HG03280 (cell line): ENCODE results near the gene PRSS57.
"Not testable (repeated sequence)": the region's sequence is repeated elsewhere in the genome, so short reads cannot be mapped to it uniquely, and the experiment has no call there.

ENCODE experiments used
- ATAC-seq: cut with Tn5 transposase; IDR thresholded peaks from one replicate; pipeline ENCODE4 v1.9.1; 2021; ENCODE audit warnings: mild to moderate bottlenecking, moderate library complexity; ENCODE audit not compliant: unreplicated experiment

Gene PRSS57

DNA sequence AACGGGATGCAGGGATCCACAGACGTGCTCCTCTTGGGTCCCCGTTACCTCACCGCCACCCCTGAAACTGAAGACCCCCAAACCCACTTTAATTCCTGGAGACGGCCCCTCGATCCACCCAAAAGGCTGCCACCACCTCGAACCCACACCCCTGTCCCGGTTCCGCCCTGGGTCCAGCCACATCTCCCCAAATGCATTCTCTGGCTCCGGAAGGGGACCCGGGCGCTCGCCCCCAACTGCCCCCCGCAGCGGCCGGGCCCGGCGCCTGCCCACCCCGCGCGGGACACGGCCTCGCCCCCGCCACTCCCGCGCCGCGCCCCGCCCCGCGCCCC, 19.3 kb downstream of the PRSS57 start:
- no peak for ATAC-seq

DNA sequence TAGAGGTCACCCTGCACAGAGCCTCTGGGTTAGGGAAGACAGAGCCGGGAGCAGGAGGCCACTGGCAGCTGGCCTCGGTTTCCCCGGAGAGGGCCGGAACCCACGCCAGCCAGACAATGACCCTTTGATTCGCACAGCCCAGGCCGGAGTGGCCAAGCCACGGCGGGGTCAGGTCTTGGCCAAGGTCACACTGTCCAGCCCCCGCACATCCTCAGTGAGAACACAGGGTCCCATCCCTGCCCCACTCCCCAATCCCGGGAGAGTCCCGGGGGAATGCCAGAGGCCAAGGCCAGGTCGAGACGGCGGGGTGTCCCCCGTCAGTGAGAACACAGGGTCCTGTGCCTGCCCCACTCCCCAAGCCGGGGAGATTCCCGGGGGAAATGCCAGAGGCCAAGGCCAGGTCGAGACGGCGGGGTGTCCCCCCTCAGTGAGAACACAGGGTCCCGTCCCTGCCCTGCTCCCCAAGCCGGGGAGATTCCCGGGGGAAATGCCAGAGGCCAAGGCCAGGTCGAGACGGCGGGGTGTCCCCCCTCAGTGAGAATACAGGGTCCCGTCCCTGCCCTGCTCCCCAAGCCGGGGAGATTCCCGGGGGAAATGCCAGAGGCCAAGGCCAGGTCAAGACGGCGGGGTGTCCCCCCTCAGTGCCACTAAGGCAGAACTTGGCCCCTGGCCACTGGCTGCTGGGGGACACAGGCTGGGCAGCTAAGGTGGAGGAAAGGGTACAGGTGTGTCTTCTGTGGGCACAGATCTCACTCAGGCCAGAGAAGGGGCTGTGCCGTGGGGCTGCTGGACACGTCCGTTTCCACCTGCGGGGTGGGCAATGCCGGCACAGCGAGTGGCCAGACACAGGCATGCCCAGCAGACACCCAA, 20.7 kb downstream of the PRSS57 start:
- no peak for ATAC-seq

DNA sequence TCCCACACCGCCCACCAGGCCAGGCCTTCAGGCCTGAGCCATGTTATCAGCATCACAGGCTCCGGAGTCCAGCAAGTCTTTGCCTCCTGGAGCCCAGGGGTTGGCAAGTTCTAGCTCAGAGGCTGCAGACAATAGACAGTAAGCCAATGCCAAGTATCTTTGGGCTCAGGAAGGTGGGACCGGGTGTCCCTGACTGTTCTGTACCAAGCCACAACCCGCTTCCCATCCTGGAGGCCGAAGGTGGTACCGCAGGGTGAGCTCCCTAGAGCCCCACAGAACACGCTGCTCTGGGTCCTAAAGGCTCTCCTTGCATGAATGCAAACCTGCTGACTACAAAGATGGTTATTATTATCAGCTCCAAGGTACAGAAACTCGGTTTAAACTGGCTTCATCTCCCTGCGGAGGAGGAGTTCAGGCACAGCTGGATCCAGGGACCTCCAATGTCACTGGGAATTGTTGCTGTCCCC, 24.6 kb downstream of the PRSS57 start:
- ATAC-seq = no peak

DNA sequence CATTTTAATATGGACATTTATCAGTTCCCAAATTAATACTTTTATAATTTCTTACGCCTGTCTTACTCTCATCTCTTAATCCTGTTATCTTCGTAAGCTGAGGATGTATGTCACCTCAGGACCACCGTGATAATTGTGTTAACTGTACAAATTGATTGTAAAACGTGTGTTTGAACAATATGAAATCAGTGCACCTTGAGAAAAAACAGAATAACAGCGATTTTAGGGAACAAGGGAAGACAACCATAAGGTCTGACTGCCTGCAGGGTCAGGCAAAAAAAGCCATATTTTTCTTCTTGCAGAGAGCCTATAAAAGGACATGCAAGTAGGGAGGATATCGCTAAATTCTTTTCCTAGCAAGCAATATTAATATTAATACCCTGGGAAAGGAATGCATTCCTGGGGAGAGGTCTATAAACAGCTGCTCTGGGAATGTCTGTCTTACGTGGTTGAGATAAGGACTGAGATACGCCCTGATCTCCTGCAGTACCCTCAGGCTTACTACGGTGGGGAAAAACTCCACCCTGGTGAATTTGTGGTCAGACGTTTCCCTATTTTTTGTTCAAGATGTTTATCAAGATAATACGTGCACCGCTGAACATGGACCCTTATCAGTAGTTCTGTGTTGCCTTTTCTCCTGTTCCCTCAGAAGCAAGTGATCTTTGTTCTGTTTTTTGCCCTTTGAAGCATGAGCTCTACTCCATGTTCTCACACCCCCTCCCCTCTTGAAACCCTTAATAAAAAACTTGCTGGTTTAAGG, 26.4 kb downstream of the PRSS57 start:
- not testable (repeated sequence) for ATAC-seq

DNA sequence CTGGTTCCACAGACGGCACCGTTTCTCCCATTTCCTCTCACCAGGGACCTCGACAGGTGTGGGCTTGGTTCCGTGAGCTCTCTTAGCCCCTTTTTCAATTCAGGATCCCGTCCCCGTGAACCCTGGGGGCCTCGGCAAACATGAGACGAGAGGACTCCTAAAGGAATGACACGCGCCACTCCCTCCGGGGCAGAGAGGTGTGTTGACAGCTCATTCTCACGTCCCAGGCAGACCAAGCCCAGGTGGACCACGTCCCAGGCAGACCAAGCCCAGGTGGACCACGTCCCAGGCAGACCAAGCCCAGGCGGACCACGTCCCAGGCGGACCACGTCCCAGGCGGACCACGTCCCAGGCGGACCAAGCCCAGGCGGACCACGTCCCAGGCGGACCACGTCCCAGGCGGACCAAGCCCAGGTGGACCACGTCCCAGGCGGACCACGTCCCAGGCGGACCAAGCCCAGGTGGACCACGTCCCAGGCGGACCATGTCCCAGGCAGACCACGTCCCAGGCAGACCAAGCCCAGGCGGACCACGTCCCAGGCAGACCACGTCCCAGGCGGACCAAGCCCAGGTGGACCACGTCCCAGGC, 28.2 kb downstream of the PRSS57 start:
- ATAC-seq = not testable (repeated sequence)

DNA sequence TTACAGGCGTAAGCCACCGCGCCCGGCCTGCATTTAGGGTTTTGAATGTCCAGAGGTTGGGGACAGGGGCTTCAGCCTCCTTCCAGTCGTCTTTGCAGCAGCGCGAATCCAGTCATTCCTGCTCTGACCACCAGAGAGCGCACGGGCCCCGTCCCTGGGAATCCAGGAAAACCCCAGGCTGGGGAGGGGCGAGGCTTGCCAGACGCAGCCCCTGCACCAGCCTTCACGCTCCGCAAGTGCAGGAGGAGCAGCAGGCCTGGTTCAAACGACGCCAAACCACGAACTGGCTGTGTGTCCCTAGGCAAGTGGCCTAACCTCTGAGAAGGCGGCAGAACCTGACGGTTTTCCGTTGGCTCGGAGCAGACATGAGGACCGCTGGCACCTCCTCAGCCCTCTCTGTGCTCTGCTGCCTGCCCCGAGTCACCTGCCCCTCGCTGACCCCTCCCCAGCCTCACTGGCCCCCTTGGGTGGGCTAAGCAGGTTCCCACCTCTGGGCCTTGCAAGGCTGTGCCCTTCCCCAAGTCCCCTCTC, 30.3 kb downstream of the PRSS57 start:
- no peak for ATAC-seq

DNA sequence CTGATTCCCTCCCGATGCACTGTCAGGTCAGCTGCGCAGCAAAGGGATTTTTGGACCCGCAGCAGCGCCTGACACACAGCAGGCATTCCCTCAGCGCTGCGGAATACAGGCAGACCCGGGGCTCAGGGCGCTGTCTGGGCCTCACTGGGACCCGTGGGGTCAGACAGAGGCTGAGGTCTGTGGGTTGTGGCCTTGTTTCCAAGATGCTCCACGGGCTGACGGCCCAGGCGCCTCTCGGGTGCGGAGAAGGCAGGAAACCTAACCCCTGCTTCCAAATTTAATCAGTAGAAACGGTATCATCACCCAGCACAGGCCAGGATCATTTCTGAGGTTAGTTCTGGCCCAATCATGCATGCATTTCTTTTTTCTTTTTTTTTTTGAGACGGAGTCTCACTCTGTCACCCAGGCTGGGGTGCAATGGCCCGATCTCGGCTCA, 31.6 kb downstream of the PRSS57 start:
- ATAC-seq = no peak

DNA sequence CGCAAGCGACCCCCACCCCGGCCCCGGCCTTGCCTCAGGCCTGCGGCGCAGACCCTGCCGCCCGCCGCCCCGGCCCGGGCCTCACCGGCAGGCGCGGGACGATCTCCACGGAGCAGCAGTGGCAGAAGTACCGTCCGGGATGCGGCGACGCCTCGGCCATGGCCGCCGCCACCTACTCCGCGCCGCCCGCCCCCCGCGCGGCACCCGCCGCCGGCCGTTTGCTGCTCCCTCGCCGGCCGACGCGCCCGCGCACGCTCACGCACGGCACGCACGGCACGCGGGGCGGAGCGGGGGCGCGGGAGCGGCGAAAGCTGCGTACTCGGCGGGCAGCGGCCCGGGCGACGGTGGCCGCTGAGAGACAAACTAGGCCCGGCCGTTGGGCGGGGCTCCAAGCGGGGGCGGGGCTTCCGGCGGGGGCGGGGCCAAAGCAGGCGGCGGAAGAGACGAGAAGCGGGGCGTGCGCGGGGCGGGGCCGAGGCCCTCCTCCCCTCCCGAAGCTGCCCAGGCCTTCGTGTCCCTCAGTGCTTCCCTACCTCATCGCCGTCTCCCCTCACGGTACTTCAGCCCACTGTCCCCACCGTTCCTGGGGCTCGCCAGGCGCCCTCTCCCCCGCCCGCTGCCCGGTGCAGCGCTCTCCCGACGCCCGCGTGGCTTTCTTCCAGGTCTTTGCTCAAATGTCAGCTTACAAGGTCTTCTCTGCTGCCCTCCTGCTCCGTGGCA, 32.1 kb downstream of the PRSS57 start, which contains the start of gene RNF126:
Gene RNF126, minus strand, starts transcription at position 253 of the 720 bp plus-strand sequence. Its CDS starts 93 bp downstream, at position 160.
- ATAC-seq = peak; percentile 69

DNA sequence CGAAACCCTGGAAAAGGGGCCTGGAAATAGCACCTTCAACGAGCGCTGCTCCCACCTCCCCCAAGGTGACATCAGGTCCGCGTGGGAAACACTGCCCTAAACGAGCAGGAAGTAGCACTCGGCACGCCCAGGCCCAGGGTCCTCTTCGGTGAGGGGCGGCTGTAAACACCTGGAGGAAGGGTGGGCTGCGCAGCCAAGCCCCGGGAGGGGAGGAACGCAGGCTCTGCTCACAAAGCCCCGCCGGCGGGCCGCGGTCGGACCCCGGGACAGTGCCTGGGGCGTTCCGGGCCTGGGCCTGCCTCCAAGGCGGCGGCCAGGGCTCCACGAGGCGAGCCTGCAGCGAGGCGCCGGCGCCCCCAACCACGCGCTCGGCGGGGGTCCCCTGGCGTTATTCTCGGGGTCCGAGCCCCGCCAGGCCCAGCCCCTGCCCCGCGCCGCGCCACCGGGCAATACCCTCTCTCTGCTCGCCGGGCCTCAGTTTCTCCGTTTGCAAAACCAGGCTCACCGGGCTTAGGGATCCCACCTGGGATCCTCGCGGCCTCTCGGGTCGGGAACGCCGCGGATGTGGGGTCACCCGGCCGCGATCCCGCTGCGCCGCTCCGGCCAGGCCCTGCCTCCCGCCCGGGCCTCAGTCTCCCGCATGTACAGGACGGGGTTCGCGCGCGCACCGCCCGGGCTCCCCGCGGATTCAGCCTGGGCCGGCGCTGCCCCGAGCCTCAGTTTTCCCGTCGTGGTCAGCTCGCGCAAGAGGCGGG, 32.9 kb downstream of the PRSS57 start:
- ATAC-seq = peak; percentile 10

DNA sequence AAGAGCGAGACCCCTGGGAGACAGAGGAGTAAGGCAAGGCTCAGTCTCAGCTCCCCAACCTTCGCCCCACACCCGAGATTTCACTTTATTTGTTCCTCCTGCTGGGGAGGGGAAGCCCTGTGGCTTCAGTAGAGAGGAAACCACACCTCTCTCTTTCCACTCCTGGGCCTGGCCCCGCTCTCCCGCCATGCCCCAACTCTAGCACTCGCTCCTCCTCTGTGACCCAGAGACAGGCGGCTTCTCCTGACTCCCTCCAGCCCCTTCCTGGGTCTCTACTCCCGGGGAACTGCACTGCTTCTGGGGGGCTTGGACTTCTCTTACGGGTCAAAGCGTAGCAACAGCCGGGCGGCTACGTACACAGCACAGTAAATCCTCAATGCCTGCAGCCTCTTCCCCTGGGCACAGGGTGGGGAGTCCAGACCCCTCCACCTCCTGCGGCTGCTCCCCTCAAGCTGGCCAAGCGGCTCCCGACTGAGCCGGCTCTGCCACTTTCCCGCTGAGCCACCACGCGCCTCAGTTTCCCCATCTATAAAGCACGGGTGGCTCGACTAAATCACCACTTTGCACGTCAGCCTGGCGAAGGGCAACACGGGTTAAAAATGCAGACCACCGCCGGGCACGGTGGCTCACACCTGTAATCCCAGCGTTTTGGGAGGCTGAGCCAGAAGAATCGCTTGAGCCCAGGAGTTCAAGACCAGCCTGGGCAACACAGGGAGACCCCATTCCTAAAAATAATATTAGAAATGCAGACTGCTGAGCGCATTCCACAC, 33.6 kb downstream of the PRSS57 start:
- ATAC-seq = no peak

DNA sequence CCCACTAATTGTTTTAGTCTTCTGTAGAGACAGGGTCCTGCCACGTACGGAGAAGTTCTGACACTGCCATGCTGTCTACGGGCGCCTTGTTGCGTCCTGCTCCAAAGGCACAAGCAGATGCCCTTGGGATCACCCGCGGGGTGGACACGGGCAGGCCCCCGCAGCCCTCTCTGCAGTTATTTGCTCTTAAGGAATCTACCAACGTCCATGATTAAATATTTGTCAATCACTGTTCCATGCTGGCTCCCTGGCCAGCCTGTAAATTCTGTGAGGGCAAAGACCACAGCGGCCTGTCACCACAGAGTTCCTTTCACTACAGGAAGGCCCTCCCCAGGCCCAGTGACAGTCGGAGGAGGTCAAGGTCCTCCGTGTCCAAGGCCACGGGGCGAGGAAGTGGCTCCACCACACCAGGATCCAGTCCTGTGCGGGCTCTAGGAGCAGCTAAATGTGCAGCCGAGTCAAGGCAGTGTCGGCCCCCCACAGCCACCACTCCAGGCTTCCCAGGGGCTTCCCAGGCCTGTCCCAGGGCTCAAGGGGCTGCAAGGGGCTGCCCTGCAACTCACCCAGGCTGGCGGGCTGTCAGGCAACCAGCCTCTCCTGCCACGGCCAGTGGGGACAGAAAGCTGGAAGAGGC, 34.3 kb downstream of the PRSS57 start:
- ATAC-seq = no peak

DNA sequence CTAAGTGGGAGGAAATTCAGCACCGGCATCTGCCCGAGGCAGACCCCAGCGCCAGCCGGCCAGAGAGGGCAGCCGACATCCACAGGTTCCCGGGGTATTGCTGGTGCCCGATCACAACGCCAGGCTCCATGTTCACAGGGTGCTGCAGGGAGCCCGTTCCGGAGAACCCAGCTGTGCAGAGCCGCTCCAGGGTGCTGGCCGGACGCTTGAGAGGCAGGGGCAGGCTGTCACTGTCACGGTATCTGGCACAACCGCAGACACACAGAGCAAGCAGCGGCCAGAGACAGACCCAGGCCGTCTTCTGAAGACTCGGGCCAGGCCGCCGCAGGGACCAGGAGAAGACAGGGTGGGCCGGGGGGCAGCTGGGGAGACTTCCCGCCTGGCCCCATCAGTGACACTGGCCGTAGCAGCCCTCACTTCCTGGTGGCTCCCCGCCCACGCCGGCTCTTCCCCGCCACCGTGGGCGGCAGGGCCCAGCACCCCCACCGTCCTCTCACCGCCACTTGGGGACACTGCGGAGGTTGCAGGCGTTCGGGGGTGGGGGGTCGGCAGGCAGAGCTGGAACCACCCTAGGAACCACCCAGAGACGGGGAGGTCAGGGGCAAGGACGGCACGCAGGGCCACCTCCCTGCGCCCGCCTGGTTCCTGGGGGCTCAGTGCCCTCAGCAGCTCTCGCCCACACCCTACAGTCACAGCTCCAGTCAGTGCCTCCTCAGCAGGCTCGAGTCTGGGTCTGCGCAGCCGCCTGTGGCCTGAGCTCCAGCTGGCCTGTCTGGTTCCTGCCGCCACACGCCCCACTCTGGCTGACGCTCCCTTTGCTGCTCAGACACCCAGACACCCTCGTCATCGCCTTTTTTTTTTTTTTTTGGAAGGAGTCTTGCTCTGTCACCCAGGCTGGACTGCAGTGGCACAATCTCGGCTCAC, 36.1 kb downstream of the PRSS57 start:
- no peak for ATAC-seq

DNA sequence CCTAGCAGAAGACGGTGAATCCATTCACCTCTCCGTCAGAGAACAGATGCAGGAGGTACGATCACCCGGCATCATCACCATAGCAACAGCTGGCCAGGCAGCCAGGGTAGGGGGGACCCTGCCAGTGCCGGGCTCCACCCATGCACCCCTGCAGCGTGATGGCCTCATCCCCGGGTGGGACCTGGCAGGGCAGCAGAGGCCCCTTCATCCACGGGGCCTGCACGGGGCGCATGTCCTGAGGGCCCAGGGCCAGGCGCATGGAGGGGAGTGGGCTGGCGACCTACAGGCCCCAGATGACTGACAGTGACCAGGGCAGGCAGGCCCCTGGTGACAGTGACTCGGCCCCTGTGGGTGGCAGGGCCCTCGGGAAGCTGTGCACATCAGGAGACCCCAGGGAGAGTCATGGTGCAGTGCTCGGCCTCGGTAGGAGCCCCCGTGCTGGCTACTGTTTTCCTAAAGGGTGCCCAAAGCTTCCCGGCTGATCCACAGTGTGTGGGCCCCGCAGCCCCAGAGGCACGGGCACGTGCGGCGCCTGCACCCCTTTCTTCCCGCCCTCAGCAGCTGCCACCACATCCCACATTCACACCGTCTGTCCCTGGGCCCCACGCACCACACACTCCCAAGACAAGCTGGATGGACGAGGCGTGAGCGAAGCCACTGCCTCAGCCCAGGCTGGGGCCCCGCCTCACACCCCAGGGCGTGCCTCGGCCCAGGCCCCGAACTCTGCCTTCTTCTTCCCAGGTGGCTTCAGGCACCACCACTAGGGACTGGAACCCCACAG, 37.0 kb downstream of the PRSS57 start:
- no peak for ATAC-seq

DNA sequence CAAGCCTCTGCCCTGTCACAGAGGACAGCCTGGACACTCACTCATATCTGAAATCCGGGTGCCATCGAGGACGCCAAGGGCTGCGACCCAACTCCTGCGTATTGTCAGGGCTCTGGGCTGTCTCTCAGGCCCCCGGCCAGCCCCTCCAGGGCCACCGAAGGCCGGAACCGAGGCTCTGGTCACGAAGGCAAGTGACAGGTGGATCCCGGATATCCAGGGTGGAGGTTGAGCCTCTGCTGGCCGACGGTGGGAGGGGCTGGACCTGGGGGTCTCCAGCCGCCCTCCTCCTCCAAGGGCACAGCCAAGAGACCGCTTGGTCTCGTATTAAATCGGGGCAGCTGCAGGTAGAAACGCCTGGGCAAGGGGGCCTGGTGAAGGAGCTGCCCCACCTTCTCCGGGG, 37.6 kb downstream of the PRSS57 start:
- ATAC-seq = no peak

DNA sequence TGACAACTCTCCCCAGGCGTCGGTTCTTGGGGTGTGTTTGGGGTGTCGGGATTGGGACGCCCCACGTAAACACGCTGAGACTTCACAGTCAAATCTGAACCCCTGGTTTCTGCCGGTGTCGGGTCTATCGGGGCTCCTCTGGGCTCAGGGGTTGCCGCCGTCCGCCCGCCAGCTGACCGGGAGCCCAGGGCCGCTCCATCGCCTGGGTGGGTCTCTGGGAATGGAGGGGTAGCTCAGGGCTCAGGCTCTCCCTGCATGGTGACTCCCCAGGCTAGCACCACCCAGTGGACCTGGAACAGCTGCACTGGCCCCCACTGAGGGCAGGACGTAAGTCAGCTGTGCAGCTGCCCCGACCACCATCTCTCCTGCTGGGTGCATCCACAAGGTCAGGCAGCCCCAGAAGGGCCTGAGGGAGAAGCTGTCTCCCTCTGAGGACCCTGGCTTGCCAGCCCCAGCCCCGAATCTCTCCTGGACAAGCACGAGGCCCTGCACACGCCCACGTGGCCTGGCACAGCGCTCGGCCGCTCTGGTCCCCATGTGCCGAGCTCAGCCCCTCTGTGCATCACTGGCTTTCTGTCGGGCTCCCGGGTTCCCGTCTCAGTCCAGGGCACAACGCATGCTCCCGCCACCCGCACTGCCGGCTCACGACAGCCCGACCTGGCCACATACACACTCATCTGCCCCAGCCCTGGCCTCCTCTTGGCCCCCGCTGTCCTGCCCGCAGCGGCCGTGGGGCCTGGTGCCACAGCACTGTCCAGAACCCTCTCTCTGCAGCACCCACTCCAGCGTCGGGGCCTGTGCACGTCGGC, 38.3 kb downstream of the PRSS57 start:
- no peak for ATAC-seq

DNA sequence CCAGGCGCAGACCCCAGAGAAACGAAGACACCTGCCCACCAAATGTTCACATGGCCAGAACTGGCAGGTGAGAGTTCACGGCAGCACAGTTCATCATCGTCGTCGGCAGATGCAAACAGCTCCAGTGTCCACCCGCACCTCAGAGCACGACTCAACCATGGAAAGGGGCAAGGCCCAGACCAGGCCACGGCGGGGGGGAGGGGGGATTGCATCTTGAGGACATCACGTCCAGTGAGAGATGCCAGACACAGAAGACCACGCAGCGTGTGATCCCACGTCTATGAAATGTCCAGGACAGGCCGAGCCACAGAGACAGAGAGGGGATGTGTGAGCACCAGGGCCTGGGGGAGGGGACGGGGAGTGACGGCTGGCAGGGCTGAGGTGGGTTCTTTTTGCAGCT, 39.6 kb downstream of the PRSS57 start:
- ATAC-seq = no peak
